GM19395 (cell line): ENCODE results near the gene FLOT1.

Source experiments
- ATAC-seq: cut with Tn5 transposase; IDR thresholded peaks from one replicate; pipeline ENCODE4 v1.9.1; 2021; ENCODE audit warnings: mild to moderate bottlenecking, moderate library complexity; ENCODE audit not compliant: unreplicated experiment

Gene FLOT1

GRCh38 chr6:30747902-30748769, 5.6 kb upstream of the FLOT1 start:
- ATAC-seq, result no peak

- no peak for ATAC-seq
Measured at GRCh38 chr6:30747300-30747687, 4.8 kb upstream of the FLOT1 start.

GRCh38 chr6:30744054-30744805, 1.7 kb upstream of the FLOT1 start, which contains the start of gene IER3:
Gene IER3, minus strand, starts transcription at chr6:30744547. Its CDS starts 29 bp downstream, at chr6:30744518.
- ATAC-seq, result no peak

- peak; percentile 35 for ATAC-seq
Measured at GRCh38 chr6:30743099-30744053, 889 bp upstream of the FLOT1 start.

GRCh38 chr6:30741789-30742315, 635 bp downstream of the FLOT1 start:
- no peak for ATAC-seq

GRCh38 chr6:30741063-30741779, 1.3 kb downstream of the FLOT1 start:
- no peak for ATAC-seq

DNA sequence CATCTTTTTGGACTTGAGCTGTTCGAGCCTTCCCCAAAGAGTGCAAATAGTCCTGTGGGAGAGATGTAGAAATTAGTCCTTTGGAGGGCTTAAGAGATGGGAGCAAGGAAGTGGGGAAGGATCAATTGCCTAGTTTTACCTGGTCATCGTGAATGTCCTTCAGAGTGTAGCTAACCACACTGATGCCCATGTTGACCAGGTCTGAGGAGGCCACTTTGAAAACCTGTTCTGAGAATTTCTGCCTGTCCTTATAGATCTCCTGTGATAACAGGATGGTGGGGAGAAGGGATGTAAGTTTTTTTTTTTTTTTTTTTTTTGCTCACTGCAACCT, 2.0 kb downstream of the FLOT1 start:
- ATAC-seq, result no peak

GRCh38 chr6:30738532-30738931, 4.0 kb downstream of the FLOT1 start:
- ATAC-seq, result no peak

DNA sequence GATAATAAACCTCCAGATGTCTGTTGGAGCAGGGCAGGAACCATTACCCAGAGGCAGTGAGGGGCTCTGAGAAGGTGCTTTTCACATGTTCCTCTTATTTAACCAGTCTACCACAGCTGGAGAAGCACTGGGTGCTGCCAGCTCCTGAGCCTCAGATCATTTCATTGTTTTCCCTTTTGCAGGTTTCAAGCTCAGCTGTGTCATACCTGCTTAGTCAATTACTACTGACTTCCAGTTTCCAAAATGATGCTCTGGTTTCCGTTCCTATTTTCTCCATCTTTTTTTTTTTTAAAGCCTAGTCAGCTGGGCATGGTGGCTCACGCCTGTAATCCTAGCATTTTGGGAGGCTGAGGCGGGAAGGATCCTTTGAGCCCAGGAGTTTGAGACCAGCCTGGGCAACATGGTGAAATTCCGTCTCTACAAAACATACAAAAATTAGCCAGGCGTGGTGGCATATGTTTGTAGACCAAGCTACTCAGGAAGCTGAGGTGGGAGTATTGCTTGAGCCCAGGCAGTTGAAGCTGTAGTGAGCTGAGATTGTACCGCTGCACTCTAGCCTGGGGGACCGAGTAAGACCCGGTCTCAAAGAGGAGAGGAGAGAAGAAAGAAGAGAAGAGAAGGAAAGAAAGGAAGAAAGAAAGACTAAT, 6.7 kb downstream of the FLOT1 start:
- ATAC-seq, result no peak

- no peak for ATAC-seq
Measured at GRCh38 chr6:30732237-30732943, 10.1 kb downstream of the FLOT1 start.

- no peak for ATAC-seq
Measured at GRCh38 chr6:30730601-30731435, 11.7 kb downstream of the FLOT1 start.

- no peak for ATAC-seq
Measured at GRCh38 chr6:30727920-30728553, 14.4 kb downstream of the FLOT1 start.

- no peak for ATAC-seq
Measured at GRCh38 chr6:30726506-30727413, 15.7 kb downstream of the FLOT1 start.

GRCh38 chr6:30725713-30726505, 16.6 kb downstream of the FLOT1 start:
- ATAC-seq, result no peak

DNA sequence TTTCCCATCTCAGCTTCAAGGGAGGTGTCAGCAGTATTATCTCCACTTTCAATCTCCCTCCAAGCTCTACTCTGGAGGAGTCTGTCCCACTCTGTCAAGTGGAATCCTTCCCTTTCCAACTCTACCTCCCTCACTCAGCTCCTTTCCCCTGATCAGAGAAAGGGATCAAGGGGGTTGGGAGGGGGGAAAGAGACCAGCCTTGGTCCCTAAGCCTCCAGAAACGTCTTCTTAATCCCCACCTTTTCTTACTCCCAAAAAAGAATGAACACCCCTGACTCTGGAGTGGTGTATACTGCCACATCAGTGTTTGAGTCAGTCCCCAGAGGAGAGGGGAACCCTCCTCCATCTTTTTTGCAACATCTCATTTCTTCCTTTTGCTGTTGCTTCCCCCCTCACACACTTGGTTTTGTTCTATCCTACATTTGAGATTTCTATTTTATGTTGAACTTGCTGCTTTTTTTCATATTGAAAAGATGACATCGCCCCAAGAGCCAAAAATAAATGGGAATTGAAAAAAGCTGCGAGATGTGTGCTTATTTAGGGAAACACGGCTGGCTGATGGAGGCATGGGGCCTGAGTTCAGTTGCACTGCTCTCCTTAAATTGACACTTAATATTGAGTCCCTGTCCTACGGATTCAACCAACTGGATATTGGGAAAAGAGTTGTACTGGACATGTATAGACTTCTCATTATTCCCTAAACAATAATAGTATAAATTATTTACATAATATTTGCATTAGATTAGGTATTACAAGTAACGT, 17.4 kb downstream of the FLOT1 start:
- ATAC-seq, result no peak
